Stimulated activated naive CD4-positive, alpha-beta T cell (primary cell): Measurements from ENCODE around the gene NAIF1.
"Not testable (repeated sequence)": the region's sequence is repeated elsewhere in the genome, so short reads cannot be mapped to it uniquely, and the experiment has no call there.

Experiments
- DNase-seq, 6 experiments: peaks; one replicate each; lab custom pipeline; 2025; lab: John Stamatoyannopoulos, UW

The NAIF1 gene

DNA sequence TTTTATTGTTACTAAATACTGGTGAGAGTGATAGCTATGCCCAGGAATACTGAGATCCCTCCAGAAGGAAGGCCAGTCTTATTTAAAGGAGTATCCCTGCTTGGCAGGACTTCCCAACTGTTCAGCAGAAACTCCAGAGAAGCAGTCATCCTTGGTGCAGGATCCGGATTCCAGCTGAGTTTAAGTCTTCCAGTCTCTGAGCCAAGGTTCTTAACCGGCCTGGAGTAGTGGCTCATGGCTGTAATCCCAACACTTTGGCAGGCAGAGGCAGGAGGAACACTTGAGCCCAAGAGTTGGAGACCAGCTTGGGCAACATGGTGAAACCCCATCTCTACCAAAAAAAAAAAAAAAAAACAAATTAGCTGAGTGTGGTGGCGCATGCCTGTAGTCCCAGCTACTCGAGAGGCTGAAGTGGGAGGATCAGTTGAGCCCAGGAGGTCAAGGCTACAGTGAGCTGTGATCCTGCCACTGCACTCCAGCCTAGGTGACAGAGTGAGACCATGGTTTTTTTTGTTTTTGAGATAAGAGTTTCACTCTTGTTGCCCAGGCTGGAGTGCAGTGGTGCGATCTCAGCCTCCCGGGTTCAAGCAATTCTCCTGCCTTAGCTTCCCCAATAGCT, 7.6 kb downstream of the NAIF1 start:
- DNase-seq, result no peak

DNA sequence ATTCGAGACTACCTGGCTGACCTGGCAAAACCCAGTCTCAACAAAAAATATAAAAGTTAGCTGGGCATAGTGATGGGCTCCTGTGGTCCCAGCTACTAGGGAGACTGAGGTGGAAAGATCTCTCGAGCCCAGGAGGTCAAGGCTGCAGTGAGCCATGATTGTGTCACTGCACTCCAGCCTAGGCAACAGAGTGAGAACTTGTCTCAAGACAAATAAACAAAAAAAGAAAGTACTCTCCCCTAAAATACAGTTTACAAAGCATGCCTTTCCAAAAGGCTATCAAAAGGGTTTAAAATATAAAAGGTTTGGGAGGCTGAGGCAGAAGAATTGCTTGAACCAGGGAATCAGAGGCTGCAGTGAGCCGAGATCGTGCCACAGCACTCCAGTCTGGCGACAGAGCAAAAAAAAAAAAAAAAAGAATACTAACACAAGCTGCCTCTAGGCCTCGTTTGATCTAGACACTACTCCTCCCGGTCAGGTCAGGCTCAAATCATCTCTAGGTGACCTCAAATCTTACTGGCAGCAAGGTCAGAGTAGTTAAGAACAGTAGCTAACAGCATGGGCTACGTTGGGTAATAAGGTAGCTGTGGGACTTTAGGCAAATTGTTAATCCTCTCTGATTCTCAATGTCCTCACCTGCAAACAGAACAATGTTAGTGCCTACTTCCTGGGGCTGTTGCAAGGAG, 9.3 kb downstream of the NAIF1 start:
- no peak for DNase-seq

- DNase-seq, result no peak
Measured at GRCh38 chr9:128056887-128057723, 10.0 kb downstream of the NAIF1 start.

DNA sequence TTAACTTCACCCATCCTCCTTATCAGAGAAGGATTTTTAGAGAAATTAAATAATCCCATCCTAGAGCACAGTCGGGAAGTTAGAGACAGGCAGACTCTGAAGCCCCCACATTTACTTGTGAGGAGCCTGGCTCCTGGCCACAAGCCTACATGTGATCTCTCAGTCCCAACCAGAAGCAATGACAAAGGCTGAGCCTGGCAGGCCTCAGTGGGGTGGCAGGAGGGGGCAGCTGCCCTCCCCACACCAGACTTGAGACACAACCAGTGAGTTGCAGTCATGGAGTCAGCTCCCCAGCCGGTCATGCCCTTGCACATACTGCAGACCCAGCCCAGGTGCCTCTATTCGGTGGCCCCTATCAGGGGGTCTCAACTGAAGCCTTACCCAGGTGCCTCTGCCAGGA, 11.0 kb downstream of the NAIF1 start:
- no peak for DNase-seq

GRCh38 chr9:128055344-128056040, 11.6 kb downstream of the NAIF1 start:
- no peak for DNase-seq

DNA sequence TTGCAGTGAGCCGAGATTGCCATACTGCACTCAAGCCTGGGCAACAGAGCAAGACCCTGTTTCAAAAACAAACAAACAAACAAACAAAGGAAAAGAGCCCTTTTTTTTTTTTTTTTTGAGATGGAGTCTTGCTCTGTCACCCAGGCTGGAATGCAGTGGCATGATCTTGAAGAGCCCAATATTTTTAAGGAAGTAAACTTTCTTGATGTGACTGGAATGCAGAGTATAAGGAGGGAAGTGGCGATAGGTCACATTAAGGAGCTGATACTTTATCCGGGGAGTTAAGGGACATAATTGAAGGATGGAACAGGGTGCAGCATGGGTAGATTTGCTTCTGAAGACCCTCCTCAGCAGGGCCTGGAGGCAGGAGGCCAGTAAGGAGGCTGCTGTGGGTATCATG, 13.0 kb downstream of the NAIF1 start:
- DNase-seq, result no peak

- no peak for DNase-seq
Measured at GRCh38 chr9:128053560-128053959, 13.6 kb downstream of the NAIF1 start.

DNA sequence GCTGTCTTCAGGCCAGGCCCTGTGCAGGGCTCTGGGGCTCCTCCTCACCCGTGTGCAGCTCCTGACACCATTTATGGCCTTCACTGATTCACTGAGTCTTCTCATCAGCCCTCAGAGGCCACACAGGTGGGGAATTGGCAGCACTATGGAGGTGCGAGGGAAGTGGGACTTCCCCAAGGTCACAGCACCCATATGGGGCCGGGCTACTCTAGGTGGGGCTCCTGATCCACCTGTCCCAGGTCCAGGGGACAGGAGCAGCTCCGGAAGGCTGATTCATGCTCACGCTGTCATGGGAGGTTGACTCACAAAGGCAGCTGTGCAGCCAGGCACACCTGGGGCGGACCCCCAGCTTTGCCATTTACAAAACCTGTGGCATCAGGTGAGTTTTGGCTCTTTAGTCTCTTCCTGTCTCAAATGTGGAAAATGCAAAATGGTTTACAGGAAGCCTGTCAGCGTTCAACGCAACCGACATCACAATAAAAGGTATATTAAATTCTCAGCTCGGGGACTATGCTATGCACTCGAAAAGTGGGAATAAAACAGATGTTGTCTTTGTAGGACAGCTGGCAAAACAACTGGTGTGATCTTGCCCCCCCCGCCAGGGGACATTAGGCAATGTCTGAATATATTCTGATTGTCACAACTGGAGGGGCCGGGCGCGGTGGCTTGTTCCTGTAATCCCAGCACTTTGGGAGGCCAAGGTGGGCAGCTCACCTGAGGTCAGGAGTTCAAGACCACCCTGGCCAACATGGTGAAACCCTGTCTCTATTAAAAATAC, 15.0 kb downstream of the NAIF1 start:
- DNase-seq, result no peak

GRCh38 chr9:128049843-128050242, 17.3 kb downstream of the NAIF1 start:
- DNase-seq, result no peak

DNA sequence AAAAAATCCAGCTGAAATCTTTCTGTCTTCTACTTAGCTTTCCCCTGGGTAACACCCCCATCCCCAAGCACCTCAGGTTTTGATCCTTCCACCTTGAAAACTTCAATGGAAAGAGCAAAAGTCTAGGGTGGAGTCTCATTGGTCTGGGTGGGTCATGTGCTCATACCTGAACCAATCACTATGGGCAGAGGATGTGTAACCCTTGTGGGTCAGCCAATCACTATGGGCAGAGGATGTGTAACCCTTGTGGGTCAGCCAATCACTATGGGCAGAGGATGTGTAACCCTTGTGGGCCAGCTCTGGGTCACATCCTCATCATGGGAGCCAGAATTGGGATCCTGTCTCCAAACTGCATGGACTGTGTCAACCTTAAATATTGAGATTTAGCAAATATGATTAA, 18.5 kb downstream of the NAIF1 start:
- DNase-seq, result no peak

GRCh38 chr9:128047231-128047630, 19.9 kb downstream of the NAIF1 start:
- DNase-seq, result no peak

DNA sequence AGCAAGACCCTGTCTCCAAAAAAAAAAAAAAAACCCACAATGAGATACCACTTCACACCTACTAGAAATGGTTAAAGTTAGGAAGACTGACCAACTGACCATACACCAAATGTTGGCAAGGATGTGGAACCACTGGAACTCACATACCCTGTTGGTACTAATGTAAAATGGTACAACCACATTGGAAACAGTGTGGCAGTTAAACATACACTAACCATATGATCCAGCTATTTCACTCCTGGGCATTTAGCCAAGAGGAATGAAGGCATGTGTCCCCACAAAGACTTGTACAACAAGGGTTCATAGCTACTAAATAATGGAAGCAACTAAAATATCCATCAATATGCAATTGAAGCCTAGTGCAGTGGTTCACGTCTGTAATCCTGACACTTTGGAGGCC, 21.3 kb downstream of the NAIF1 start:
- no peak for DNase-seq

GRCh38 chr9:128045409-128045808, 21.7 kb downstream of the NAIF1 start:
- DNase-seq, result not testable (repeated sequence)

GRCh38 chr9:128043467-128043868, 23.7 kb downstream of the NAIF1 start:
- no peak for DNase-seq

DNA sequence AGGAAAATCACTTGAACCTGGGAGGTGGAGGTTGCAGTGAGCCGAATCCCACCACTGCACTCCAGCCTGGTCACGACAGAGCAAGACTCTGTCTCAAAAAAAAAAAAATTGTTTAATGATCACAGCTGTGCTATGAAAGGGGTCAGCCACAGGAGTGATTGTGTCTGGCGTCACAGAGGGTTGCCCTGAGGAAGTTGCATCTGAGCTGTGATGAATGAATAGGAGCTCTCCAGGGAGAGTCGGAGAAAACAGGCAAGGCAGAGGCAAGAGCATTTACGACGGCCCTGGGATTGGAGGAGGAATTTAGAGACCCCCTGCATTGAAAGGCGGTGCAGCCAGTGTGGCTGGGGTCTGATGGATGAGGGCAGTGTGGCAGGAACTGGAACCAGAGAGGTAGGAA, 25.1 kb downstream of the NAIF1 start:
- DNase-seq, result no peak

DNA sequence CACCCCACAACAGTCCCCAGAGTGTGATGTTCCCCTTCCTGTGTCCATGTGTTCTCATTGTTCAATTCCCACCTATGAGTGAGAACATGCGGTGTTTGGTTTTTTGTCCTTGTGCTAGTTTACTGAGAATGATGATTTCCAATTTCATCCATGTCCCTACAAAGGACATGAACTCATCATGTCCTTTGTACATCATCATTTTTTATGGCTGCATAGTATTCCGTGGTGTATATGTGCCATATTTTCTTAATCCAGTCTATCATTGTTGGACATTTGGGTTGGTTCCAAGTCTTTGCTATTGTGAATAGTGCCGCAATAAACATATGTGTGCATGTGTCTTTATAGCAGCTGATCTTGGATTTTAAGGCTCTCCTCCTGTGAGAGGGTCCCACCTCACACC, 26.3 kb downstream of the NAIF1 start:
- DNase-seq, result not testable (repeated sequence)

DNA sequence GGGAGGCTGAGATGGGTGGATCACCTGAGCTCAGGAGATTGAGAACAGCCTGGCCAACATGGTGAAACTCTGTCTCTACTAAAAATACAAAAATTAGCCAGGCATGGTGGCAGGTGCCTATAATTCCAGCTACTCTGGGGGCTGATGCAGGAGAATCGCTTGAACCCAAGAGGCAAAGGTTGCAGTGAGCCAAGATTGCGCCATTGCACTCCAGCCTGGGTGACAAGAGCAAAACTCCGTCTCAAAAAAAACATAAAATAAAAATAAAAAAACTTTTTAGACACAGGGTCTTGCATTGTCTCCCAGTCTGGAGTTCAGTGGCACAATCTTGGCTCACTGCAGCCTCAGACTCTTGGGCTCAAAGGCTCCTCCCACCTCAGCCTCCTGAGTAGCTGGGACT, 30.6 kb downstream of the NAIF1 start:
- DNase-seq, result not testable (repeated sequence)

- DNase-seq, result peak; percentile 55 to 87 (median 68)
Measured at GRCh38 chr9:128034821-128035652, 32.1 kb downstream of the NAIF1 start.

DNA sequence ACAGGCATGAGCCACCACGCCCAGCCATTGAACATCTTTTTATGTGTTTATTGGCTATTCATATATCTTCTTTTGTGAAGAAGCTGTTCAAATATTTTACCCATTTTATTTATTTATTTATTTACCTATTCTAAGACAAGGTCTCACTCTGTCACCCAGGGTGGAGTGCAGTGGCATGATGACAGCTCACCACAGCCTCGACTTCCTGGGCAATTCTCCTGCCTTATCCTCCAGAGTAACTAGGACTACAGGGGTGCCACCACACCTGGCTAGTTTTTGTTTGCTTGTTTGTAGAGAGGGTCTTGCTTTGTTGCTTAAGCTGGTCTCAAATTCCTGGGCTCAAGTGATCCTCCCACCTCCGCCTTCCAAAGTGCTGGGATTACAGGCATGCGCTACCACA, 33.5 kb downstream of the NAIF1 start:
- no peak for DNase-seq

DNA sequence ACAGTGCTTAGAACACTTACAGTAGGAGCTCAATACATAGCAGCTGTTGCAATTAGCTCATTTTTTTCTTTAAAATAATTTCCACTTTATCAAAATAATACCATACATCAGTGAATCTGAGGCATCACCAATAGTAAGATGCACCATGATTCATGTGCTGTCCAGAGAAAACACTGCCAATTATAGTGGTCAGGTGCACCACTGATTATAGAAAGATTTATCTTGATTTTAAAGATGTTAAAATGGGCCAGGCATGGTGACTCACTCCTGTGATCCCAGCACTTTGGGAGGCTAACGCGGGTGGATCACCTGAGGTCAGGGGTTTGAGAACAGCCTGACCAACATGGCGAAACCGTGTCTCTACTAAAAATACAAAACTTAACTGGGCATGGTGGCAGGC, 39.4 kb downstream of the NAIF1 start:
- no peak for DNase-seq
